ENCODE results near the gene AMT. TPM values are rescaled to one million over a fixed set of nuclear protein-coding genes. Genes with fewer than 3 reads are reported as not detected.

The AMT gene
- total and polyA plus RNA-seq, 2 of the 13 experiments (the other 11 are each of a cell fraction or from before 2014, with no cell fraction given): 35.3 to 59.0 TPM

GRCh38 chr3:49388289-49388820 is 33.9 kb downstream of the AMT start (continued):
- TF ChIP-seq ZNF234 (CRISPR knock-in tag; conservative IDR thresholded peaks at IDR 0.05) (no peak), ZNF12 (CRISPR knock-in tag; IDR thresholded peaks at IDR 0.05) (no peak), JUND (CRISPR knock-in tag; IDR thresholded peaks at IDR 0.05) (no peak), NFIC (IDR thresholded peaks at IDR 0.05; ENCODE audit: low read length) (no peak), FOXP1 (IDR thresholded peaks at IDR 0.05) (no peak), FOXP1 (CRISPR knock-in tag; IDR thresholded peaks at IDR 0.05) (no peak), IRF9 (CRISPR knock-in tag; IDR thresholded peaks at IDR 0.05; ENCODE audit: borderline replicate concordance) (no peak), SIN3B (IDR thresholded peaks at IDR 0.05; ENCODE audit: low read length) (no peak), NBN (conservative IDR thresholded peaks at IDR 0.05) (no peak), NFYC (CRISPR knock-in tag; IDR thresholded peaks at IDR 0.05) (no peak)

- no peaks in the 10 kb centered on the region for H3K9me3 ChIP-seq (ENCODE audit: low read length)
- no peaks in the 10 kb centered on the region for H3K27me3 ChIP-seq (ENCODE audit: control insufficient read depth in 1 of 2, insufficient read depth in 2 of 2, low read length in 2 of 2)
- no peak overlapping the region for H3K27ac ChIP-seq (ENCODE audit: extremely low read length, insufficient read depth, low read length)
- peaks cover 25% of the 10 kb centered on the region for H4K20me1 ChIP-seq (ENCODE audit: insufficient read depth, low read length)
- FAIRE-seq: no peak
- no TSS peak for BruUV-seq (replicated peaks)
- DNase-seq (ENCODE audit: low spot score): no peak
- no peak for ATAC-seq
- peaks cover 26% of the 10 kb centered on the region for H3K4me1 ChIP-seq (ENCODE audit: insufficient read depth, low read length)
- ChIA-PET POLR2A (interaction anchor here (1.3 kb wide), 1 partner anchor 48 kb away, joined by 3 read pairs; the partner anchor contains the start of gene USP4), CTCF (ENCODE audit: low intra/inter-chr PET ratio, low total read pairs) (no interaction called here)
- peaks cover 3% of the 10 kb centered on the region in 2 experiments; a peak in 3 of 5 replicates for H3K36me3 ChIP-seq (replicated peaks in 1 of 2; ENCODE audit: control insufficient read depth in 1 of 2, insufficient read depth in 2 of 2, low read length in 2 of 2)
- TF ChIP-seq ZNF136 (CRISPR knock-in tag; IDR thresholded peaks at IDR 0.05; ENCODE audit: low read depth): no peak
- TF ChIP-seq NFKB2 (CRISPR knock-in tag; IDR thresholded peaks at IDR 0.05; ENCODE audit: borderline replicate concordance): no peak
- TF ChIP-seq TP53 (CRISPR knock-in tag; conservative IDR thresholded peaks at IDR 0.05): no peak
- no peak for TF ChIP-seq NFE2 (CRISPR knock-in tag; IDR thresholded peaks at IDR 0.05)
- no peak for TF ChIP-seq ZNF619 (CRISPR knock-in tag; IDR thresholded peaks at IDR 0.05)
- no peak for TF ChIP-seq KAT7 (CRISPR knock-in tag; IDR thresholded peaks at IDR 0.05; ENCODE audit: borderline replicate concordance)
- no peak for TF ChIP-seq BRF2 (CRISPR knock-in tag; IDR thresholded peaks at IDR 0.05)
- no peak overlapping the region for H3K9ac ChIP-seq (ENCODE audit: insufficient read depth, low read depth, low read length)
- H3K4me3 ChIP-seq (replicated peaks in 1 of 3; ENCODE audit: insufficient read depth in 1 of 3, low read depth in 2 of 3, low read length in 3 of 3): no peak overlapping the region
- in situ Hi-C loops (cut with HindIII; ENCODE audit: extremely low pct_ligation_motif_present, low pct_unique_long_range_greater_than_20kb) (no loop called here), intact Hi-C loops (cut with micrococcal nuclease; ENCODE audit: unreplicated experiment) (no loop called here)
- no peak overlapping the region for H2AFZ ChIP-seq (ENCODE audit: low read length)
- peaks cover 90% of the 10 kb centered on the region for H3K79me2 ChIP-seq (ENCODE audit: insufficient read depth, low read length)
- H3K4me2 ChIP-seq (ENCODE audit: low read depth, low read length): no peak overlapping the region
- 100% methylated on average over 2 of the region's 2 CpGs for WGBS (ENCODE audit: low lambda C conversion rate)
Measured at GRCh38 chr3:49387721-49388120, 34.6 kb downstream of the AMT start.

Data from HepG2 (cell line).